ENCODE results near the gene DERA.

DERA gene

DNA sequence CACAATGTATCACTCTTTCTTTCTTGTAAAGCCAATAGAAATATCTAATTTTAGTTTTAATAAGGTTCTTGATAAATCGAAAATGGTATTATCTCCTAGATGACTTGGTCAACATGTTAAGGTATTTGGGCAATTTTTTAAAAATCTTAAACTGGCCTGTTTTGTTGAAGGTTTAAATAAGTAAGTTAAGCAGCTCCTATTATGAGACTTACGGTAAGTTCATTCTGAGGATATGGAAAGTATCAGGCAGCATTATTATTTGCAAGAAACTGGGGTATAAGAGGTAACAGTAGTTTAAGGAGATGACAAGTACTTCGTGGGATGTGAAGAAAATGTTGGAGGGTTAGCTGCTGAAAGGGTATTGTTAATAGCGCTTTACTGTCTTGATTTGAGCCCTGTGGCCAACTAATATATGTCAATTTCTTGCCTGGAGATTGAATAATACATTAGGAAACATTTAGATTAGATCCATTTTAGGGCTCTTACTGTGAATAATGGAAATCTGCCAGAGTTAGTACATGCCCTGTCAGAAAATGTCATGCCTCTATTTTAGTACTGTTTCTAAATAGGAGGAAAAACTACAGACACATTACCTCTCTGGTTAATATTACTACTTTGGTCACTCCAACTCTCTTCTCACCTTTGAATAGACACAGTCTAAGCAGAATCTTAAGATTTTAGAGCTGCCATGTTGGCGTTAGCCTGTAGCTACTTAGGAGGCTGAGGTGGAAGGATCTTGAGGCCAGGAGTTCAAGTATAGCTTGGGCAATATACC, 23.9 kb upstream of the DERA start:
- DNase-seq (ENCODE audit: low spot score), result no peak
- Histone ChIP-seq H3K27ac (no peak overlapping the region), H3K4me3 (no peak overlapping the region)
- TF ChIP-seq, protein P1, sequence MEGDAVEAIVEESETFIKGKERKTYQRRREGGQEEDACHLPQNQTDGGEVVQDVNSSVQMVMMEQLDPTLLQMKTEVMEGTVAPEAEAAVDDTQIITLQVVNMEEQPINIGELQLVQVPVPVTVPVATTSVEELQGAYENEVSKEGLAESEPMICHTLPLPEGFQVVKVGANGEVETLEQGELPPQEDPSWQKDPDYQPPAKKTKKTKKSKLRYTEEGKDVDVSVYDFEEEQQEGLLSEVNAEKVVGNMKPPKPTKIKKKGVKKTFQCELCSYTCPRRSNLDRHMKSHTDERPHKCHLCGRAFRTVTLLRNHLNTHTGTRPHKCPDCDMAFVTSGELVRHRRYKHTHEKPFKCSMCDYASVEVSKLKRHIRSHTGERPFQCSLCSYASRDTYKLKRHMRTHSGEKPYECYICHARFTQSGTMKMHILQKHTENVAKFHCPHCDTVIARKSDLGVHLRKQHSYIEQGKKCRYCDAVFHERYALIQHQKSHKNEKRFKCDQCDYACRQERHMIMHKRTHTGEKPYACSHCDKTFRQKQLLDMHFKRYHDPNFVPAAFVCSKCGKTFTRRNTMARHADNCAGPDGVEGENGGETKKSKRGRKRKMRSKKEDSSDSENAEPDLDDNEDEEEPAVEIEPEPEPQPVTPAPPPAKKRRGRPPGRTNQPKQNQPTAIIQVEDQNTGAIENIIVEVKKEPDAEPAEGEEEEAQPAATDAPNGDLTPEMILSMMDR (IDR thresholded peaks at IDR 0.05), result no peak

DNA sequence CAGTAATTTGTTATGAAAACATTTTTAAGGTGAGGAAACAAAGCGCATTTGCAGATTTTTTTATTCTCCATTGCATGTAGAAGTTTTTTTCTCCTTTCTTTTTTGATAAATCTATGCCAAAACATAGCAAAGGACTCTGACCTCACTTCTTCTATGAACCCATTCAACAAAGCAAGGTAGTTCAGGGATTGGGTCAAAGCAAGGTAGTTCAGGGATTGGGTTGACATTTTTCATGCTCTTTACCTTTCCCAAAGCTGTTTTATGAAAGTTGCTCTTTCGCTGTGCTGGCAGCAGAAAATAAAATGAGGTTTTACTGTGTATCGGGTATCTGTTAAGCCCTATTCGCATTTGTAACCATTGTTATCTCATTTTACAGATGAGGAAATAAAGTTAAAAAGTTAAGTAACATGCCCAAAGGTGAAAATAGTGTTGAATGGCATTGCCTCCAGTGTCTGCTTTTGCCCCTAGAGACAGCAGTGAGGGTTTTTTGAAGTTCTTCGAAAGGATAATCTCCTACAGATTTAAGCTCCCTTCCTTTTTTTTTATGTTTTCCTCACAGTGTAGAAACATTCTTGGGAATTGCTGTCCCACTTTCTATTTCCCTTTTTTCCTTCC, 18.4 kb upstream of the DERA start:
- no peak overlapping the region for H3K27ac ChIP-seq
- TF ChIP-seq, protein P1 (IDR thresholded peaks at IDR 0.05), result no peak

GRCh38 chr12:15893260-15893659, 17.9 kb upstream of the DERA start:
- Histone ChIP-seq H3K27ac (no peak overlapping the region), H3K4me3 (no peak overlapping the region)
- no peak for DNase-seq (ENCODE audit: low spot score)
- TF ChIP-seq, protein P1 (IDR thresholded peaks at IDR 0.05), result no peak

More for the DNA sequence above, 18.4 kb upstream of the DERA start:
- no peak overlapping the region for H3K4me3 ChIP-seq
- DNase-seq (ENCODE audit: low spot score), result no peak

DNA sequence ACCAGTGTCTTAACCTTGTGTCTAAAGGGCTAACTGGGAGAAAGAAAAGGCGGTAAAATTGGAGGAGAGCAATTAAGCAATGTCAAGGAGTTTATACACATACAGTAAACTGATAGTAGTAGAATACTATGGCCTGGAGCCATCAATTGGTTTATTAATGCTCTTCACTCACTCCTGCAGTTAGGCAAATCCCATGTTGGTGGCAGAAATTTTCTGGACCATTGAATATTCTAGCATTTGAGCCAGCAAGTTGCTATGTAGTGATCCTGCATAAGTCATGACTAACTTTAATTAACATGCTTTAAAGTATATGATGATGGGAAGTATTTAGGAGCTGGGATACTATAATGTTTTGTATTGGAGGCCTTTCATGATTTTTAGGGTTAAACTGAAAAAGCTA, 14.3 kb upstream of the DERA start:
- TF ChIP-seq, protein P1 (IDR thresholded peaks at IDR 0.05), result no peak
- no peak overlapping the region for H3K27ac ChIP-seq
- no peak for DNase-seq (ENCODE audit: low spot score)
- H3K4me3 ChIP-seq, result no peak overlapping the region

GRCh38 chr12:15897433-15897832, 13.7 kb upstream of the DERA start:
- no peak overlapping the region for H3K27ac ChIP-seq
- TF ChIP-seq, protein P1 (IDR thresholded peaks at IDR 0.05), result no peak
- H3K4me3 ChIP-seq, result no peak overlapping the region
- no peak for DNase-seq (ENCODE audit: low spot score)

DNA sequence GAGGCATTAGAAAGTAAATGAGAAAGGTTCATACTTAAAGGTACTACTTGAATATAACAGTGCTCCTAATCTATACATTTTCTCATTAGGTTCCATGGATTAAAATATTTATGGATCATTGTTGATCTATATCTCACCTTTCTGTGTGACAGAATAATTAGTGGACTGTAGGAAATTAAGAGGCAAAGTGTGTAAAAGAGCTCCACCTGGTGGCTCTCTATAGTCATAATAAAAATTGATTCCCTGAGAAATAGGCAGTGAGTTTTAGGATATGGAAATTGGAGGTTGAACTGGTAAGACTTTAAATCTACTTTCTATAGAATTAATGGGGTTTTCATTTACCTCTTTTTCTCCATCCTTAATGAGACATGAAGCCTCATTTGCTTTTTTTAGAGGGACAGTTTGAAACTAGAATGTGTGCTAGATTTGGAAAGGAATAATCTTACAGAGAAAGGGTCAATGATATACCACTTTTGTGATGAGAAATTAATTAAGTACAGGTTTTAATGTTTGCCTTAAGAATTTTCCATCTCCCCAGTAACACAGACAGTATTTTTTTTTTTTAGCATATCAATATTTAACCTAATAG, 11.8 kb upstream of the DERA start:
- TF ChIP-seq, protein P1 (IDR thresholded peaks at IDR 0.05), result peak; percentile 30
- Histone ChIP-seq H3K27ac (no peak overlapping the region), H3K4me3 (no peak overlapping the region)
- DNase-seq (ENCODE audit: low spot score), result no peak
